HK-2 (cell line): ENCODE measurements around the gene P3H4.
"Not testable (repeated sequence)": the region's sequence is repeated elsewhere in the genome, so short reads cannot be mapped to it uniquely, and the experiment has no call there.

Source experiments
- DNase-seq: peaks from one replicate; pipeline ENCODE4 v3.0.0-alpha.2; 2018; ENCODE audit not compliant: unreplicated experiment

The P3H4 gene

DNA sequence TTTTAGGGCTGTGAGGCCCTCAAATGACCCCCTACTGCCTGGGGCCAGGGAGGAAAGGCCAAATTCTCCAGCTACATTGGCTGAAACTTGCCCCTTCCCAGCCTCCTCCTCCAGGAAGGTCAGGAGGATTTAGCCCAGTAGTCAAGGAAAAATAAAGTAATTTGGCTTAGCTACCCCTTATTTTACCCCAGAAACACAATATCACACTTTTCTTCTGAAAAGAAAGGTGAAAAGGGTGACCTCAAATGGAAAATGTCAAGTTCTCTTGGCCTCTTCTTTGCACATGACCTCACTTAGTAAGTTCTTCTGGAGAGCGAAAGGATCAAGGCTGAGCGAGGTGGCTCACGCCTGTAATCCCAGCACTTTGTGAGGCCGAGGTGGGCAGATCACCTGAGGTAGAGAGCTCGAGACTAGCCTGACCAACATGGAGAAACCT, 17.2 kb downstream of the P3H4 start:
- no peak for DNase-seq

GRCh38 chr17:41793784-41794539, 17.8 kb downstream of the P3H4 start:
- no peak for DNase-seq

DNA sequence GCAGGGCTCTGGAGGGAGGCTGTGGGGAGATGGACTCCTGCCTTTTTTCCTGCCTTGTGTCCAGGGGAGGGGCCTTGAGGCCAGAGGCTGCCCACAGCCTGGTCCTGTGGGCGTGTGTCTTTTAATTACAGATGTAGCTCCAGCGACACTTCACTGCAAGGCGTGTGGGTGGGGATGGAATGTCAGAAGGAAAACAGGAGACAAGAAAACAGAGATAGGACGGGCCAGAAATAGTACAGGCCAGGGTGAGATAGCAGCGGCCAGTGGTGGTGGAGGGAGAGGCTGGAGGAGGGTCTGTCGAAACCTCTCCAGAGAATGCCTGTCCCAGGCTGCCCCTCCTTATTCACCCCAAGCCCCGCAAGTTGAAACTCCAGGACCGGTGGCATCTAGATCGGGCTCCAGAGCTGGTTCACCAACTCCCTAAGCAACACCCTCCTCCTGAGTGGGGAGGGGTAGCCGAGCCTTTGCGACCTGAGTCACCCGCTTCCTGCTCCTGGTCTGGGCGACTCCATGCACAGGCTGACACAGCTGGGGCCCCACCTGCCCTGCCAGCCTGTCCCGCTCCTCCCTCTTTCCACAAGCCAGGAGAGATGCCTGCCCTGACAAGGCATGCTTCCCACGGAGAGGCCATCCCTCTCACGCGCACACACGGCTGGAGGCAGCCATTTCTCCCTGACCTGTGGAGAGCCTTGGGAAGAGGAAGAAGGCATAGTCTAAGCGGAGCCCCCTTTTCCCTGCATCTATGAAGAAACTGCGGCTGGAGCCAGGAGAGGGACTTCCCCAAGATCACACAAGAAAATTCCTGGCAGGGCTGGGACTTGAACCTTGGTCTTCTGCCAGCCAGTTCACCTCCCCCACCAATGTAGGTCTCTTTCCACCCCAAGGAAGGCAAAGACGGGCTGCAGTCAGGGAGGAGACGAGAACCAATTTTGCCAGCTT, 18.6 kb downstream of the P3H4 start:
- peak; percentile 88 for DNase-seq

DNA sequence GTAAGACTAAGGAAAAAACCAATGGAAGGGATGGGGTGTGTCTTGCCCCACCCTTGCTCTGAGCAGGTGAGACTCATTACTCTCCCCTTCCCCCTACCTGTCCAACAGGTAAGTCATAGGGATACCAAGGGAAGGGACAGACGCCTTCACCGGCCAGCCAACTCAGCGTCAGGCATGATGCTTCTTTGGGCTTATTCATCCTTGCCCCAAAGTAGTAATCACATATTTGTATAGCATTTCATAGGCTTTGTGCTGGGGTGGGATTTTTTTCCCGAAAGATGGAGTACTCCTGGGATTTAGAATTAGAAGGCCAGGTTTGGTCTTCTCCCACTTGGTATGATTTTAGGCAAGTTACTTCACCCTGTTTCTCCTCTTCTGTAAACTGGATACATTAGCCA, 24.7 kb downstream of the P3H4 start:
- no peak for DNase-seq

DNA sequence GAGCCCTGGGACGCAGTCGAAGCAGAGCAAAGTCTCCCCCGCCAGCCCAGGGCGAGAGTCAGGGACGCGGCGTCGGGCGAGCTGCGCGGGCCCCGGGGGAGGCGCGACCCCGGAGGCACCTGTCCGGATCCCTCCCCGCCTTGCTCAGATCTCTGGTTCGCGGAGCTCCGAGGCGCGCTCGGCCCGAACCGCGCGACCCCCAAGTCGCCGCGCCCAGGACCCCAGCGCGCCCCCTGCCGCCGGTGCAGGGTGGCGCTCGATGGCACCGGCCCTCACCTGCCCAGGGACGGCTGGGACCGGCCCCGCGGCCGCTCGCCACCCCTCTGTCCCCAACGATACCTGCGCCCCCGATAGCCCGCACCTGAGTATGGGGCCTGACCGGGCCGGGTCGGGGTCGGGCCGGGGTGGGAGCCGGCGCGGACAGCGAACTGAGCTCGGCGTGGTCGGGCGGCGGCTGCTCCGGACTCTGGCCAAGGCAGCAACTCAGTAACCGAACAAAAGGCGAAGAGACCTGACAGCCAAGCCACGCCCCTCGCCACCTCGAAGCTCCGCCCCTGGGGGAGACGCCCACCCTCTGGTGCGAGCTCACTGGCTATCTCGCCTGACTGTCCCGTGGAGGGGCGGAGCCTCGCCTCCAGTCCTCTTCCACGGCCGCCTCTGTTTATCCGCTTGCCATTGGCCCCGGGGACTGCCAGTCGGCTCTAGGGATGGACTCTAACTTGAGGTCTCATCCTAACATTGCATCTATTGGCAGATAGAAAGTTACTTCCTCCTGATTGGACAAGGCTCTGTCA, 25.3 kb downstream of the P3H4 start, which contains the start of gene JUP:
Gene JUP (minus strand): TSS at position 485 of the 794 bp plus-strand sequence. CDS start 14,857 bp downstream, outside the sequence.
- peak; percentile 99 for DNase-seq

- DNase-seq = no peak
Observed at GRCh38 chr17:41785859-41786226, 25.9 kb downstream of the P3H4 start.

DNA sequence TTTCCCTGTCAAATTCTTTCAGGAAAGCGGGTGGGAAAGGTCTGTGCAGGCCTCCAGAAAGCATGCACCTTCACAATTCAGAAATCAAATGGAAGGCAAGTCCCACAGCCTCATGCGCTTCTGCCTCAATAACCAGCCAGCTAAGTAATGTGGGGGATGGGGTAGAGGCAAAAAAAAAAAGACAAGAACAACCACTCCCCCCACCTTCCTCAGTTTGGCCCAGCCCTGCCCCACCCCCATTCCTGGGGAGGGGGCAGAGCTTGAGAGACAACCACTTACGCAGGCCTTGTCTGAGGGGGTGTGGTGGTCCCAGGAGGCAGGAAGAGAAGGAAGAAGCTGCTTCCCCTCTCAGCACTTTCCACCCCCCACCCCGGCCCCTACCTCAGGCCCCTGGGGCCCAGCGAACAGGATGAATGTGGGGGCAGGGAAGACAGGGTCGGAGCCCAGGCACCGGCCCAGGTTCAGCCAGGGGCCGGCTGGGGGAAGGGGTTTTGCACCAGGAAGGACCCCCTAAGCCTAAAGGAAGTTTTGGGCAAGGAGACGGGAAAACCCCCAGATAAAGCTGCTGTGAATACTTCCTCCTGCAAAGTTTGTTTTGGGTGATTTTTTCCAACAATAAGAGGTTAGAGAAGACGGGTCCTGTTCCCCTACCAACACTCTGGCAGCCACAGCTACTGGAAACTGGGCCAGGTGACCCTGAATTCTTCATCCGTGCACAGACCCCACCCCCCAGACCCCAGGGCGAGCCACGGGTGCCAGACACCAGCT, 26.5 kb downstream of the P3H4 start:
- no peak for DNase-seq

- DNase-seq = peak; percentile 55
Observed at GRCh38 chr17:41784207-41784744, 27.5 kb downstream of the P3H4 start.

DNA sequence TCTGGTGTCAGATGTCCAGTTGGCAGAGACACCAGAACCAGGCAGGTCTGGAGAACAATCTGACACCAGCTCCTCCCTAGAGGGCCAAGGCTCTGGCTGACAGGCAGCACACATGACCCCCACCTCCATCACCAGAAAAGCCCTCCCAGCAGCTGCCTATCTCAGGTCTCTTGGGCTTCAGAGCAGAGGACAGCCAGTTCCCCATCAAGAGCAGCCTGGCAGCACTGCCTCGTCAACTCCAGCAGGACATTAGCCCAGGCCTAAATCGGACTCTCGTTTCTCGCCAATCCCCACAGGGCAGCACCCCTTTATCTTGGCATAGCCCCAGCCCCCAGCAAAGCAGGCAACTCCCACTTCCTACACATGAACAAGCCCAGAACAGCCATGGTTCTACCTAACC, 29.6 kb downstream of the P3H4 start:
- no peak for DNase-seq

GRCh38 chr17:41781404-41782110, 30.2 kb downstream of the P3H4 start:
- DNase-seq = no peak

- no peak for DNase-seq
Observed at GRCh38 chr17:41779954-41780353, 31.8 kb downstream of the P3H4 start.

- peak; percentile 54 for DNase-seq
Observed at GRCh38 chr17:41777574-41778188, 34.1 kb downstream of the P3H4 start.

GRCh38 chr17:41777157-41777573, 34.6 kb downstream of the P3H4 start:
- DNase-seq = peak; percentile 73

DNA sequence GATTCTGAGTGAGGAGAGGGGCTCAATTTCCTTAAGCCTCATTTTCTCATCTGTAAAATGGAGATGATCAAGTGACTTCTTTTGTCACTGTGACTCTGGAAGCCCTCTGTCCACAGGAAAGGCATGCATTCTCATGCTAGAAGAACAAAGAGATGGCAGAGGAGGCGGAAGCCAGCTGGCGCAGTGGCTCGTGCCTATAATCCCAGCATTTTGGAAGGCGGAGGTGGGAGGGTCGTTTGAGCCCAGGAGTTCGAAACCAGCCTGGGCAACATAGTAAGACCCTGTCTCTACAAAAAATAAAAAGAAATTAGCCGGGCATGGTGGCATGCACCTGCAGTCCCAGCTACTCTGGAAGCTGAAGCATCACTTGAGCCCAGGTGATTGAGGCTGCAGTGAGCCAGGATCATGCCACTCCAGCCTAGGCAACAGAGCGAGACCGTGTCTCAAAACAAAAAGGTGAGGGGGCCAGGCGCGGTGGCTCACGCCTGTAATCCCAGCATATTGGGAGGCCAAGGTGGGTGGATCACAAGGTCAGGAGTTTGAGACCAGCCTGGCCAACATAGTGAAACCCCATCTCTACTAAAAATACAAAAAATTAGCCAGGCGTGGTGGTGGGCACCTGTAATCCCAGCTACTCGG, 35.4 kb downstream of the P3H4 start:
- DNase-seq = not testable (repeated sequence)

- DNase-seq = no peak
Observed at GRCh38 chr17:41775394-41776226, 36.1 kb downstream of the P3H4 start.

DNA sequence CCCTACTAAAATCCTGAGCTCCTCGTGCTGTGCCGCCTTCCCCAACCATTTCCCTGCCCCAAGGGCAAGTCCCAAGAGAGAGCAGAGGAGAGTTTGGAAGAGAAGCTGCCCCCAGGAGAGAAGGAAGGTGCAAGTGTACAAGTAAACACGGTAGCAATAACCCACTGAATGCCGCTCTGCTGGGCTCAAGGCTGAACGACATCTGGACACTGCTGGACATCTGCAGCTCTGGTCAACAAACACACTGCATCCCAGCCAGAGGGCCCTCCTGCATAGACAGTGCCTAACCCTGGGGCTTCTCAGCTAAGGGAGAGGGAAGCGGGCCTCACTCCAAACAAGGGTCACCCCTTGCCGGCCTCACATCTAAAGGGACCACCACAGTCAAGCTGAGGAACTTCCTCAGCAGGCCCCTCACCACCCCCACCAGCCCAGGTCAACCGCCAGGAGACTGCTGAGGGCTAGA, 38.0 kb downstream of the P3H4 start:
- no peak for DNase-seq

DNA sequence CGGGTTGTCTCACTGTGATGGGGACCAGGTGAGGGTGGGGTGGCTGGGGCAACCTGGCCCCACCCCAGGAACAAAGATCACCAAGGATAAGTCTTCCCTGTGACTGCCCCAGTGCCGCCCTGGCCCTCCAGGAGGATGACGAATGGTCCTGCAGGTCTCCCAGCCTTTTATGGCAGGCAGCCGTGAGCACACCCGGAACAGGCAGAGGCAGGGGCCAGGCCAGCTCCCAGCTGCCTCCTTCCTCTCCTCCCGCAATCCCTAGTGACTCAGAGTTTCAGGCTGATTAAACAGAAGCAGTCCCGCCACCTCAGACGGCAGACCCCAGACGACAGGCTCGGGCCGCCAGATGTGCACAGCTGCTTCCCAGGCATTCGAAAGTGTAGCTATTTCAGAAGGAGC, 38.6 kb downstream of the P3H4 start:
- DNase-seq = peak; percentile 88

DNA sequence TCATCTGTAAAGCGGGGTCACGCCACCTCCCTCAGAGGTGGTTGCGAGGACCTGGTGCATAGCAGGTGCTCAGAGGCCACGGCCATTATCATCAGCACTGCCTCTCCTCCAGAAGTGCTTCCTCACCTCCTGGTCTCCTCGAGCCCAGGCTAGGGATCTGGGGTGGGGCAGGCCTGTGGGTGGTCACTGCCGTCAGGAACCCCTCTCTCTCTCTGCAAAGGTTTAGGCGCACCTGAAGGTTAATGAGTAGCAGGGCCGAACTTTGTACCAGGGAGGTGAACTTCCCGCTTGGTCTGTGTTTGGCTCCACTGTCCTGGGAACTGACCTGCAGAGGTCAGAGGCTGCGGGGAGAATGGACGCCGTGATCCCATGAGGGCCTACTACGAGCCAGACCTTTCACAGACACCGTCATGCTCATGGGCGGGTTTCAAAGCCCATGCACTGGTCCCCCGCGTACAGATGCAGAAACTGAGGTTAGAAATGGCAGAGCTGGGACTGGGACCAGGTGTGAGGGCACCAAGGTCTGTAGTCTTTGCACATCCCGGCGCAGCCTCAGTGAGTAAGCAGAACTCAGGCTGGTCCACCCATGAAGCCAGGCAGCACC, 39.1 kb downstream of the P3H4 start:
- DNase-seq = no peak
